SK-N-SH (cell line): ENCODE measurements around the gene NEU2. TPM values are rescaled to one million over a fixed set of nuclear protein-coding genes. Genes with fewer than 3 reads are reported as not detected.

ENCODE experiments used
- CTCF ChIA-PET: fragments of 300-600, 350-600 bp; formaldehyde crosslinking; extraction: SDS; loops from one replicate; lab custom pipeline; 2021; lab: Yijun Ruan, JAX
- POLR2A ChIA-PET: fragments of 350-600 bp; sonication (Branson Sonifier 250); formaldehyde crosslinking; extraction: SDS; loops from one replicate; lab custom pipeline; 2020; ENCODE audit warnings: antibody characterized with exemption, inconsistent platforms; lab: Yijun Ruan, JAX
- DNase-seq: peaks from one replicate; pipeline ENCODE4 v3.0.0; 2012
- H2AFZ ChIP-seq: fragments of 200-600 bp; sonication (generic); 2 replicates; pipeline ENCODE4 v1.8.1; 2016; ENCODE audit warnings: antibody characterized with exemption, mild to moderate bottlenecking, low read depth
- H3F3A ChIP-seq: fragments of 200-600 bp; sonication (generic); replicated peaks from 2 replicates; pipeline ENCODE3; 2016; ENCODE audit warnings: antibody characterized with exemption, mild to moderate bottlenecking; ENCODE audit not compliant: insufficient read depth
- H3K27ac ChIP-seq, 2 experiments: fragments of 200-500 bp in 1 of 2; fragments of 200-600 bp in 1 of 2; sonication (Bioruptor generic) in 1 of 2; sonication (generic), shearing (Covaris generic) in 1 of 2; 2 replicates each; pipeline versions ENCODE4 v1.5.1 to v1.6.1; 2014 to 2016; ENCODE audit warnings: low read depth in 2 of 2, inconsistent platforms in 1 of 2, low read length in 1 of 2, mild to moderate bottlenecking in 1 of 2, mixed read lengths in 1 of 2
- H3K27me3 ChIP-seq: fragments of 200-600 bp; sonication (generic), shearing (Covaris generic); 2 replicates; pipeline ENCODE4 v1.6.1; 2016; ENCODE audit warnings: mixed run types; ENCODE audit not compliant: insufficient read depth
- H3K36me3 ChIP-seq, 2 experiments: fragments of 200-500 bp in 1 of 2; fragments of 200-600 bp in 1 of 2; sonication (Bioruptor generic) in 1 of 2; sonication (generic) in 1 of 2; replicated peaks in 1 of 2; 2 replicates each; pipeline versions ENCODE3 to v1.5.1; 2014 to 2016; ENCODE audit warnings: low read length in 1 of 2, mild to moderate bottlenecking in 1 of 2; ENCODE audit not compliant: insufficient read depth in 2 of 2, control insufficient read depth in 1 of 2
- H3K4me1 ChIP-seq, 2 experiments: fragments of 200-500 bp in 1 of 2; fragments of 200-600 bp in 1 of 2; sonication (Bioruptor generic) in 1 of 2; sonication (generic), shearing (Covaris generic) in 1 of 2; 2 replicates each; pipeline versions ENCODE4 v1.5.1 to v1.6.1; 2014 to 2016; ENCODE audit warnings: low read depth in 1 of 2, low read length in 1 of 2, mixed run types in 1 of 2; ENCODE audit not compliant: insufficient read depth in 2 of 2, control insufficient read depth in 1 of 2
- H3K4me2 ChIP-seq: fragments of 200-600 bp; sonication (generic), shearing (Covaris generic); 2 replicates; pipeline ENCODE4 v1.6.1; 2017; ENCODE audit warnings: mixed run types
- H3K4me3 ChIP-seq, 2 experiments: fragments of 200-500 bp in 1 of 2; fragments of 200-600 bp in 1 of 2; sonication (Bioruptor generic) in 1 of 2; sonication (generic), shearing (Covaris generic) in 1 of 2; 2 replicates each; pipeline versions ENCODE4 v1.5.1 to v1.8.1; 2014 to 2016; ENCODE audit warnings: low read depth in 2 of 2, inconsistent platforms in 1 of 2, low read length in 1 of 2, mild to moderate bottlenecking in 1 of 2, mixed read lengths in 1 of 2, moderate library complexity in 1 of 2
- H3K79me2 ChIP-seq: fragments of 200-600 bp; sonication (generic); 2 replicates; pipeline ENCODE4 v1.8.1; 2017; ENCODE audit warnings: mild to moderate bottlenecking; ENCODE audit not compliant: insufficient read depth
- H3K9ac ChIP-seq: fragments of 200-600 bp; sonication (generic); 2 replicates; pipeline ENCODE4 v1.6.1; 2017; ENCODE audit warnings: mixed run types
- H3K9me2 ChIP-seq: fragments of 200-600 bp; sonication (generic); 2 replicates; pipeline ENCODE4 v1.6.1; 2017; ENCODE audit warnings: mixed run types
- H3K9me3 ChIP-seq: fragments of 200-600 bp; sonication (generic); 2 replicates; pipeline ENCODE4 v1.6.1; 2017; ENCODE audit warnings: mixed run types, mild to moderate bottlenecking, moderate library complexity
- H4K20me1 ChIP-seq: fragments of 200-600 bp; sonication (generic); 2 replicates; pipeline ENCODE4 v1.6.1; 2017; ENCODE audit warnings: mild to moderate bottlenecking, mixed run types; ENCODE audit not compliant: insufficient read depth
- CHD2 ChIP-seq: fragments of 150-350 bp; IDR thresholded peaks from 2 replicates; pipeline ENCODE4 v1.6.1; 2018; ENCODE audit warnings: low read length; ENCODE audit not compliant: partially characterized antibody
- CTCF ChIP-seq: fragments of 200-600 bp; sonication (generic); IDR thresholded peaks from 2 replicates; pipeline ENCODE4 v1.6.1; 2017; ENCODE audit warnings: antibody characterized with exemption, mild to moderate bottlenecking, moderate library complexity
- ELF1 ChIP-seq: IDR thresholded peaks from 2 replicates; pipeline ENCODE4 v1.4.0; 2012
- EZH2phosphoT487 ChIP-seq: fragments of 200-600 bp; sonication (generic); IDR thresholded peaks from 2 replicates; pipeline ENCODE4 v1.6.1; 2017; ENCODE audit warnings: low read depth, mixed run types, mild to moderate bottlenecking, antibody characterized with exemption, moderate library complexity, borderline replicate concordance
- FOSL2 ChIP-seq: IDR thresholded peaks from 2 replicates; pipeline ENCODE4 v1.4.0; 2012; ENCODE audit warnings: low read depth, mild to moderate bottlenecking, moderate library complexity, borderline replicate concordance
- FOXJ3 ChIP-seq: sonication (generic); formaldehyde crosslinking; IDR thresholded peaks from 2 replicates; pipeline ENCODE4 v1.5.1; 2020; ENCODE audit warnings: mild to moderate bottlenecking, missing genetic modification reagents
- IRF3 ChIP-seq: fragments of 150-350 bp; IDR thresholded peaks from 2 replicates; pipeline ENCODE4 v1.6.1; 2016; ENCODE audit warnings: mild to moderate bottlenecking, low read depth, low read length
- JUND ChIP-seq: IDR thresholded peaks from 2 replicates; pipeline ENCODE4 v1.4.0; 2012
- MEF2A ChIP-seq: IDR thresholded peaks from 2 replicates; pipeline ENCODE4 v1.4.0; 2012; ENCODE audit warnings: low read depth, borderline replicate concordance
- MXI1 ChIP-seq: IDR thresholded peaks from 2 replicates; pipeline ENCODE4 v1.6.1; 2012; ENCODE audit warnings: mild to moderate bottlenecking, low read depth, low read length, improper control_type of control experiment
- NFIC ChIP-seq: IDR thresholded peaks from 2 replicates; pipeline ENCODE4 v1.4.0; 2012; ENCODE audit warnings: borderline replicate concordance
- RAD21 ChIP-seq: IDR thresholded peaks from 2 replicates; pipeline ENCODE4 v1.6.1; 2012; ENCODE audit warnings: mild to moderate bottlenecking, low read length
- RCOR1 ChIP-seq: fragments of 150-350 bp; IDR thresholded peaks from 2 replicates; pipeline ENCODE4 v1.6.1; 2017; ENCODE audit warnings: antibody characterized with exemption, low read length
- RXRA ChIP-seq: IDR thresholded peaks from 2 replicates; pipeline ENCODE4 v1.4.0; 2012; ENCODE audit warnings: low read depth, mild to moderate bottlenecking, borderline replicate concordance
- SIN3A ChIP-seq: IDR thresholded peaks from 2 replicates; pipeline ENCODE4 v1.6.1; 2012; ENCODE audit warnings: low read depth, mild to moderate bottlenecking, low read length, moderate library complexity, borderline replicate concordance
- SMC3 ChIP-seq: IDR thresholded peaks from 2 replicates; pipeline ENCODE4 v1.6.1; 2012; ENCODE audit warnings: low read depth, low read length, improper control_type of control experiment
- TAF1 ChIP-seq: IDR thresholded peaks from 2 replicates; pipeline ENCODE4 v1.6.1; 2012; ENCODE audit warnings: low read depth, mild to moderate bottlenecking, low read length, moderate library complexity, borderline replicate concordance
- TEAD4 ChIP-seq: IDR thresholded peaks from 2 replicates; pipeline ENCODE4 v1.4.0; 2012; ENCODE audit warnings: mild to moderate bottlenecking, borderline replicate concordance; ENCODE audit not compliant: insufficient read depth
- USF1 ChIP-seq: IDR thresholded peaks from 2 replicates; pipeline ENCODE4 v1.4.0; 2012; ENCODE audit warnings: low read depth, borderline replicate concordance
- ZBTB33 ChIP-seq: IDR thresholded peaks from 2 replicates; pipeline ENCODE4 v1.4.0; 2012; ENCODE audit warnings: low read depth, borderline replicate concordance
- WGBS: methylation state at CpG from one replicate; pipeline ENCODE4 v1.1.6; 2017; ENCODE audit warnings: low lambda C conversion rate; 5-methylcytosine and 5-hydroxymethylcytosine counted together
- polyA plus RNA-seq, 3 experiments: library from polyadenylated mRNA; depleted of rRNA; stranded (reverse); fragments of >200 nt; gene quantifications; 2 replicates each; pipeline ENCODE4 v1.2.3, GENCODE V29; 2012

The NEU2 gene
- polyA plus RNA-seq, 1 of the 3 experiments (the other 2 are of a cell fraction) = not detected

- no peaks in the 10 kb centered on the region for H4K20me1 ChIP-seq
- H3K27ac ChIP-seq = no peak overlapping the region
- no peaks in the 10 kb centered on the region for H3K9me3 ChIP-seq
- peaks cover 0 to 19% of the 10 kb centered on the region in 2 experiments; a peak in 1 of 4 replicates for H3K4me1 ChIP-seq
- H3K36me3 ChIP-seq = no peaks in the 10 kb centered on the region
- no peaks in the 10 kb centered on the region for H3K9me2 ChIP-seq
- POLR2A ChIA-PET = no interaction called here
- no peaks in the 10 kb centered on the region for H3K27me3 ChIP-seq
- CTCF ChIA-PET = interaction anchor here (0.6 to 2.9 kb wide), 57 partner anchors 8 to 459 kb away, joined by 3 to 32 read pairs (median 3); partner anchors contain the start of genes ATG16L1, NEU2 and NGEF
- no peaks in the 10 kb centered on the region for H3F3A ChIP-seq
- no peak overlapping the region for H2AFZ ChIP-seq
- TF ChIP-seq NFIC (no peak), ELF1 (no peak), MXI1 (no peak), TAF1 (no peak), RXRA (no peak), FOSL2 (no peak), FOXJ3 (no peak), SMC3 (peak; percentile 76), RAD21 (peak; percentile 61), MEF2A (no peak), ZBTB33 (no peak), USF1 (no peak), SIN3A (no peak), RCOR1 (no peak), TEAD4 (no peak), CTCF (peak; percentile 96), JUND (no peak), EZH2phosphoT487 (no peak), CHD2 (no peak), IRF3 (no peak)
- peak; percentile 92 for DNase-seq
- no peak overlapping the region for H3K9ac ChIP-seq
- H3K79me2 ChIP-seq = no peaks in the 10 kb centered on the region
- peak overlapping the region in 1 of 2 experiments; percentile 24; a peak in 1 of 4 replicates for H3K4me3 ChIP-seq
- 28% methylated on average over 13 of the region's 22 CpGs for WGBS
- H3K4me2 ChIP-seq = 0 out of 2 replicates have a peak overlapping the region, but pooled peaks have one; percentile 19
Measured at GRCh38 chr2:233053928-233054784, 21.7 kb downstream of the NEU2 start.
